Measurements from ENCODE around the gene PPM1H.

The PPM1H gene

GRCh38 chr12:62711631-62712241 lies 223.2 kb downstream of the PPM1H start:
- TF ChIP-seq ZNF274 (IDR thresholded peaks at IDR 0.05; ENCODE audit: low read depth, low read length), result no peak
- H3K4me3 ChIP-seq (ENCODE audit: low read length), result no peak overlapping the region

- no peak overlapping the region for H3K4me3 ChIP-seq (ENCODE audit: low read length)
- no peak for TF ChIP-seq ZNF274 (IDR thresholded peaks at IDR 0.05; ENCODE audit: low read depth, low read length)
Observed at GRCh38 chr12:62709311-62709710, 225.6 kb downstream of the PPM1H start.

GRCh38 chr12:62707939-62708338 lies 227.0 kb downstream of the PPM1H start:
- no peak for TF ChIP-seq ZNF274 (IDR thresholded peaks at IDR 0.05; ENCODE audit: low read depth, low read length)
- no peak overlapping the region for H3K4me3 ChIP-seq (ENCODE audit: low read length)

- TF ChIP-seq ZNF274 (IDR thresholded peaks at IDR 0.05; ENCODE audit: low read depth, low read length), result no peak
- H3K4me3 ChIP-seq (ENCODE audit: low read length), result no peak overlapping the region
Observed at GRCh38 chr12:62705846-62706245, 229.1 kb downstream of the PPM1H start.

- no peak for TF ChIP-seq ZNF274 (IDR thresholded peaks at IDR 0.05; ENCODE audit: low read depth, low read length)
- H3K4me3 ChIP-seq (ENCODE audit: low read length), result no peak overlapping the region
Observed at GRCh38 chr12:62703011-62703380, 232.0 kb downstream of the PPM1H start.

GRCh38 chr12:62701492-62701891 lies 233.5 kb downstream of the PPM1H start:
- TF ChIP-seq ZNF274 (IDR thresholded peaks at IDR 0.05; ENCODE audit: low read depth, low read length), result no peak
- H3K4me3 ChIP-seq (ENCODE audit: low read length), result no peak overlapping the region

GRCh38 chr12:62700091-62700880 lies 234.7 kb downstream of the PPM1H start:
- TF ChIP-seq ZNF274 (IDR thresholded peaks at IDR 0.05; ENCODE audit: low read depth, low read length), result no peak
- no peak overlapping the region for H3K4me3 ChIP-seq (ENCODE audit: low read length)

GRCh38 chr12:62698701-62699101 lies 236.2 kb downstream of the PPM1H start:
- no peak overlapping the region for H3K4me3 ChIP-seq (ENCODE audit: low read length)
- TF ChIP-seq ZNF274 (IDR thresholded peaks at IDR 0.05; ENCODE audit: low read depth, low read length), result no peak

- no peak for TF ChIP-seq ZNF274 (IDR thresholded peaks at IDR 0.05; ENCODE audit: low read depth, low read length)
- H3K4me3 ChIP-seq (ENCODE audit: low read length), result no peak overlapping the region
Observed at GRCh38 chr12:62697893-62698292, 237.1 kb downstream of the PPM1H start.

- H3K4me3 ChIP-seq (ENCODE audit: low read length), result no peak overlapping the region
- TF ChIP-seq ZNF274 (IDR thresholded peaks at IDR 0.05; ENCODE audit: low read depth, low read length), result no peak
Observed at GRCh38 chr12:62695696-62696095, 239.3 kb downstream of the PPM1H start.

- no peak for TF ChIP-seq ZNF274 (IDR thresholded peaks at IDR 0.05; ENCODE audit: low read depth, low read length)
- no peak overlapping the region for H3K4me3 ChIP-seq (ENCODE audit: low read length)
Observed at GRCh38 chr12:62694632-62695031, 240.3 kb downstream of the PPM1H start.

GRCh38 chr12:62694116-62694515 lies 240.8 kb downstream of the PPM1H start:
- H3K4me3 ChIP-seq (ENCODE audit: low read length), result no peak overlapping the region
- no peak for TF ChIP-seq ZNF274 (IDR thresholded peaks at IDR 0.05; ENCODE audit: low read depth, low read length)

- TF ChIP-seq ZNF274 (IDR thresholded peaks at IDR 0.05; ENCODE audit: low read depth, low read length), result no peak
- H3K4me3 ChIP-seq (ENCODE audit: low read length), result no peak overlapping the region
Observed at GRCh38 chr12:62693376-62694050, 241.4 kb downstream of the PPM1H start.

- no peak overlapping the region for H3K4me3 ChIP-seq (ENCODE audit: low read length)
- TF ChIP-seq ZNF274 (IDR thresholded peaks at IDR 0.05; ENCODE audit: low read depth, low read length), result no peak
Observed at GRCh38 chr12:62692884-62693283, 242.1 kb downstream of the PPM1H start.

- no peak overlapping the region for H3K4me3 ChIP-seq (ENCODE audit: low read length)
- no peak for TF ChIP-seq ZNF274 (IDR thresholded peaks at IDR 0.05; ENCODE audit: low read depth, low read length)
Observed at GRCh38 chr12:62691309-62691708, 243.6 kb downstream of the PPM1H start.

All from GM08714 (cell line).